HepG2 (cell line): Measurements from ENCODE around the gene ANKRD44. TPM values are rescaled to one million over a fixed set of nuclear protein-coding genes. Genes with fewer than 3 reads are reported as not detected.
A peak's percentile ranks its signal among the peaks of the same experiment; 100 is the strongest.

Experiments used
- ARNTL ChIP-seq: sonication (generic); formaldehyde crosslinking; IDR thresholded peaks from 2 replicates; pipeline ENCODE4 v1.4.0; 2020; ENCODE audit warnings: mild to moderate bottlenecking, missing genetic modification reagents
- ATF7 ChIP-seq, 2 experiments: fragments of 450-650 bp in 1 of 2; sonication (generic) in 1 of 2; formaldehyde crosslinking in 1 of 2; IDR thresholded peaks; 2 replicates each; pipeline versions ENCODE4 v1.4.0 to v1.6.1; 2016 to 2020; ENCODE audit warnings: antibody characterized with exemption in 1 of 2, mild to moderate bottlenecking in 1 of 2, missing genetic modification reagents in 1 of 2
- DR1 ChIP-seq: sonication (generic); formaldehyde crosslinking; IDR thresholded peaks from 2 replicates; pipeline ENCODE4 v1.8.0; 2021; ENCODE audit warnings: mild to moderate bottlenecking, missing genetic modification reagents, inconsistent platforms
- HOXA3 ChIP-seq: sonication (generic); formaldehyde crosslinking; IDR thresholded peaks from 2 replicates; pipeline ENCODE4 v1.5.0; 2020; ENCODE audit warnings: missing genetic modification reagents
- KLF12 ChIP-seq: sonication (generic); formaldehyde crosslinking; IDR thresholded peaks from 2 replicates; pipeline ENCODE4 v1.4.0; 2020; ENCODE audit warnings: missing genetic modification reagents, borderline replicate concordance
- MAFK ChIP-seq, 2 experiments: IDR thresholded peaks in 1 of 2; conservative IDR thresholded peaks in 1 of 2; 2 replicates each; pipeline ENCODE4 v1.6.1; 2011; ENCODE audit warnings: improper control_type of control experiment in 2 of 2, low read length in 2 of 2
- NR1H2 ChIP-seq: sonication (generic); formaldehyde crosslinking; IDR thresholded peaks from 2 replicates; pipeline ENCODE4 v1.8.1; 2022; ENCODE audit warnings: low read depth, missing genetic modification reagents, borderline replicate concordance
- POGZ ChIP-seq: sonication (generic); formaldehyde crosslinking; IDR thresholded peaks from 2 replicates; pipeline ENCODE4 v1.4.0; 2020; ENCODE audit warnings: mild to moderate bottlenecking, missing genetic modification reagents
- RFXANK ChIP-seq: IDR thresholded peaks from 2 replicates; pipeline ENCODE4 v1.6.1; 2016
- SRSF9 ChIP-seq: fragments of 200-400 bp; formaldehyde crosslinking; IDR thresholded peaks from 2 replicates; pipeline ENCODE4 v1.6.1; 2018; ENCODE audit warnings: borderline replicate concordance, mild to moderate bottlenecking, low read depth, low read length; ENCODE audit not compliant: insufficient read depth, poor library complexity, severe bottlenecking
- TRIM24 ChIP-seq: sonication (generic); formaldehyde crosslinking; IDR thresholded peaks from 2 replicates; pipeline ENCODE4 v1.8.0; 2022; ENCODE audit warnings: mild to moderate bottlenecking, missing genetic modification reagents
- ZNF124 ChIP-seq: sonication (generic); formaldehyde crosslinking; IDR thresholded peaks from 2 replicates; pipeline ENCODE4 v1.4.0; 2020; ENCODE audit warnings: missing genetic modification reagents
- ZNF343 ChIP-seq: sonication (generic); formaldehyde crosslinking; IDR thresholded peaks from 2 replicates; pipeline ENCODE4 v1.4.0; 2020; ENCODE audit warnings: mild to moderate bottlenecking, missing genetic modification reagents
- ZNF563 ChIP-seq: sonication (generic); formaldehyde crosslinking; IDR thresholded peaks from 2 replicates; pipeline ENCODE4 v1.8.0; 2022; ENCODE audit warnings: mild to moderate bottlenecking, moderate library complexity, missing genetic modification reagents
- polyA plus RNA-seq, 8 experiments: library from polyadenylated mRNA; depleted of rRNA in 3 of 8; stranded (reverse) in 7 of 8; unstranded in 1 of 8; fragments of >200 nt; fragmentation: Illumina TruSeq in 4 of 8; extraction: Trizol in 4 of 8; gene quantifications; 2 replicates each; pipeline versions ENCODE4 v1.2.1 to v1.2.3, GENCODE V29; 2011 to 2016; ENCODE audit warnings: low read depth in 4 of 8, missing spikeins in 1 of 8, mixed read lengths in 1 of 8; ENCODE audit not compliant: insufficient read depth in 1 of 8
- total RNA-seq, 5 experiments: library from RNA; depleted of rRNA; stranded (reverse); fragments of >200 nt; fragmentation: Illumina TruSeq; extraction: Trizol; gene quantifications; 2 replicates each; pipeline ENCODE4 v1.2.3, GENCODE V29; 2016; ENCODE audit warnings: low read depth in 1 of 5
- TF ChIP-seq, protein P1 (sequence below): sonication (generic); formaldehyde crosslinking; IDR thresholded peaks from 2 replicates; pipeline ENCODE4 v1.8.0; 2022; ENCODE audit warnings: mild to moderate bottlenecking, missing genetic modification reagents, moderate library complexity
- TF ChIP-seq, protein P2 (sequence below): sonication (generic); formaldehyde crosslinking; IDR thresholded peaks from 2 replicates; pipeline ENCODE4 v1.9.0; 2021; ENCODE audit warnings: mild to moderate bottlenecking, missing genetic modification reagents
- TF ChIP-seq, protein P3 (sequence below): sonication (generic); formaldehyde crosslinking; IDR thresholded peaks from 2 replicates; pipeline ENCODE4 v1.5.1; 2020; ENCODE audit warnings: mild to moderate bottlenecking, moderate library complexity, missing genetic modification reagents
- TF ChIP-seq, protein P4 (sequence below): sonication (generic); formaldehyde crosslinking; IDR thresholded peaks from 2 replicates; pipeline ENCODE4 v1.5.0; 2020; ENCODE audit warnings: mild to moderate bottlenecking, missing genetic modification reagents

ANKRD44 gene
- total and polyA plus RNA-seq, 2 of the 13 experiments (the other 11 are each of a cell fraction or from before 2014, with no cell fraction given), result 0.04 to 0.11 TPM

DNA sequence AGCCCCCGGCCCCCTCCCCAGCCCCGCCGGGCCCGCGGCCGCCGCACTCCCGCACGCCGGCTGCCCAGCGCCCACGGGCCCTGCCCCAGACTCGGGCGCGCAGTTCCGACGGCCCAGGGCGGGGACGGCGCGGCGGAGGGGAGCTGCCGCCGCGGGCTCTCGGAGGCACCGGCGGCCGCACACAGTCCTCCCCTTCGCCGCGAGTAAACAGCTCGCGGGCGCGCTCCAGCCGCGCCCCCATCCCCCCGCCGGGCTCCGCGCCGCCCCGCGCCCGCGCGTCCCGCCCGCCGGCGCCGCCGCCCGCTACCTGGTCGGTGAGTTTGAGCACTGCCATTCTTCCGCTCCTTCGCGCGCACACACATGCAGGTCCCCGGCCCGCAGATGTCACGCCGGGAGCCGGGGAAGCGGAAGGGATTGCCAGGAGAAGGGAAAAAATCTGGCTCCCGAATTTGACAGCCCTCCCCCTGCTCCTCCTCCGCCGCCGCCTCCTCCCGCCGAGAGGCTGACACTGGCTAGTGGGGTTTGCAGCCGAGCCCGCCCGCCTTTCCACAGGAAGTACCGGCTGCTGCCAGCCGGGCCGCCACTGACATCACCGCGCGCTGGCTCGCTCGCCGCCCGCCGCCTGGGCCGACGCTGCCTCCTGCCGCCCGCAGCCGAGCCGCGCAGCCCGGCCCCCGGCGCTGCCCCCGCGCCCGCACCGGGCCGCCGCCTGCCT is at the start of gene ANKRD44 (continued):
- TF ChIP-seq SRSF9, result no peak
- TF ChIP-seq, protein P1, sequence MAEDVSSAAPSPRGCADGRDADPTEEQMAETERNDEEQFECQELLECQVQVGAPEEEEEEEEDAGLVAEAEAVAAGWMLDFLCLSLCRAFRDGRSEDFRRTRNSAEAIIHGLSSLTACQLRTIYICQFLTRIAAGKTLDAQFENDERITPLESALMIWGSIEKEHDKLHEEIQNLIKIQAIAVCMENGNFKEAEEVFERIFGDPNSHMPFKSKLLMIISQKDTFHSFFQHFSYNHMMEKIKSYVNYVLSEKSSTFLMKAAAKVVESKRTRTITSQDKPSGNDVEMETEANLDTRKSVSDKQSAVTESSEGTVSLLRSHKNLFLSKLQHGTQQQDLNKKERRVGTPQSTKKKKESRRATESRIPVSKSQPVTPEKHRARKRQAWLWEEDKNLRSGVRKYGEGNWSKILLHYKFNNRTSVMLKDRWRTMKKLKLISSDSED (CRISPR knock-in tag), result no peak
- peak; percentile 44; the same call in 1 of the 2 replicates for TF ChIP-seq HOXA3
- TF ChIP-seq, protein P2, sequence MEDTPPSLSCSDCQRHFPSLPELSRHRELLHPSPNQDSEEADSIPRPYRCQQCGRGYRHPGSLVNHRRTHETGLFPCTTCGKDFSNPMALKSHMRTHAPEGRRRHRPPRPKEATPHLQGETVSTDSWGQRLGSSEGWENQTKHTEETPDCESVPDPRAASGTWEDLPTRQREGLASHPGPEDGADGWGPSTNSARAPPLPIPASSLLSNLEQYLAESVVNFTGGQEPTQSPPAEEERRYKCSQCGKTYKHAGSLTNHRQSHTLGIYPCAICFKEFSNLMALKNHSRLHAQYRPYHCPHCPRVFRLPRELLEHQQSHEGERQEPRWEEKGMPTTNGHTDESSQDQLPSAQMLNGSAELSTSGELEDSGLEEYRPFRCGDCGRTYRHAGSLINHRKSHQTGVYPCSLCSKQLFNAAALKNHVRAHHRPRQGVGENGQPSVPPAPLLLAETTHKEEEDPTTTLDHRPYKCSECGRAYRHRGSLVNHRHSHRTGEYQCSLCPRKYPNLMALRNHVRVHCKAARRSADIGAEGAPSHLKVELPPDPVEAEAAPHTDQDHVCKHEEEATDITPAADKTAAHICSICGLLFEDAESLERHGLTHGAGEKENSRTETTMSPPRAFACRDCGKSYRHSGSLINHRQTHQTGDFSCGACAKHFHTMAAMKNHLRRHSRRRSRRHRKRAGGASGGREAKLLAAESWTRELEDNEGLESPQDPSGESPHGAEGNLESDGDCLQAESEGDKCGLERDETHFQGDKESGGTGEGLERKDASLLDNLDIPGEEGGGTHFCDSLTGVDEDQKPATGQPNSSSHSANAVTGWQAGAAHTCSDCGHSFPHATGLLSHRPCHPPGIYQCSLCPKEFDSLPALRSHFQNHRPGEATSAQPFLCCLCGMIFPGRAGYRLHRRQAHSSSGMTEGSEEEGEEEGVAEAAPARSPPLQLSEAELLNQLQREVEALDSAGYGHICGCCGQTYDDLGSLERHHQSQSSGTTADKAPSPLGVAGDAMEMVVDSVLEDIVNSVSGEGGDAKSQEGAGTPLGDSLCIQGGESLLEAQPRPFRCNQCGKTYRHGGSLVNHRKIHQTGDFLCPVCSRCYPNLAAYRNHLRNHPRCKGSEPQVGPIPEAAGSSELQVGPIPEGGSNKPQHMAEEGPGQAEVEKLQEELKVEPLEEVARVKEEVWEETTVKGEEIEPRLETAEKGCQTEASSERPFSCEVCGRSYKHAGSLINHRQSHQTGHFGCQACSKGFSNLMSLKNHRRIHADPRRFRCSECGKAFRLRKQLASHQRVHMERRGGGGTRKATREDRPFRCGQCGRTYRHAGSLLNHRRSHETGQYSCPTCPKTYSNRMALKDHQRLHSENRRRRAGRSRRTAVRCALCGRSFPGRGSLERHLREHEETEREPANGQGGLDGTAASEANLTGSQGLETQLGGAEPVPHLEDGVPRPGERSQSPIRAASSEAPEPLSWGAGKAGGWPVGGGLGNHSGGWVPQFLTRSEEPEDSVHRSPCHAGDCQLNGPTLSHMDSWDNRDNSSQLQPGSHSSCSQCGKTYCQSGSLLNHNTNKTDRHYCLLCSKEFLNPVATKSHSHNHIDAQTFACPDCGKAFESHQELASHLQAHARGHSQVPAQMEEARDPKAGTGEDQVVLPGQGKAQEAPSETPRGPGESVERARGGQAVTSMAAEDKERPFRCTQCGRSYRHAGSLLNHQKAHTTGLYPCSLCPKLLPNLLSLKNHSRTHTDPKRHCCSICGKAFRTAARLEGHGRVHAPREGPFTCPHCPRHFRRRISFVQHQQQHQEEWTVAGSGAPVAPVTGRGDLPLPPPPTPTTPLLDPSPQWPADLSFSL (CRISPR knock-in tag), result no peak
- TF ChIP-seq, protein P3, sequence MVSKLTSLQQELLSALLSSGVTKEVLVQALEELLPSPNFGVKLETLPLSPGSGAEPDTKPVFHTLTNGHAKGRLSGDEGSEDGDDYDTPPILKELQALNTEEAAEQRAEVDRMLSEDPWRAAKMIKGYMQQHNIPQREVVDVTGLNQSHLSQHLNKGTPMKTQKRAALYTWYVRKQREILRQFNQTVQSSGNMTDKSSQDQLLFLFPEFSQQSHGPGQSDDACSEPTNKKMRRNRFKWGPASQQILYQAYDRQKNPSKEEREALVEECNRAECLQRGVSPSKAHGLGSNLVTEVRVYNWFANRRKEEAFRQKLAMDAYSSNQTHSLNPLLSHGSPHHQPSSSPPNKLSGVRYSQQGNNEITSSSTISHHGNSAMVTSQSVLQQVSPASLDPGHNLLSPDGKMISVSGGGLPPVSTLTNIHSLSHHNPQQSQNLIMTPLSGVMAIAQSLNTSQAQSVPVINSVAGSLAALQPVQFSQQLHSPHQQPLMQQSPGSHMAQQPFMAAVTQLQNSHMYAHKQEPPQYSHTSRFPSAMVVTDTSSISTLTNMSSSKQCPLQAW (CRISPR knock-in tag), result no peak
- no peak for TF ChIP-seq ARNTL (CRISPR knock-in tag)
- TF ChIP-seq ZNF563 (CRISPR knock-in tag), result peak; percentile 67; the same call in 1 of the 2 replicates
- TF ChIP-seq TRIM24 (CRISPR knock-in tag), result no peak
- TF ChIP-seq RFXANK (CRISPR knock-in tag), result no peak
- TF ChIP-seq KLF12 (CRISPR knock-in tag), result no peak
- TF ChIP-seq, protein P4, sequence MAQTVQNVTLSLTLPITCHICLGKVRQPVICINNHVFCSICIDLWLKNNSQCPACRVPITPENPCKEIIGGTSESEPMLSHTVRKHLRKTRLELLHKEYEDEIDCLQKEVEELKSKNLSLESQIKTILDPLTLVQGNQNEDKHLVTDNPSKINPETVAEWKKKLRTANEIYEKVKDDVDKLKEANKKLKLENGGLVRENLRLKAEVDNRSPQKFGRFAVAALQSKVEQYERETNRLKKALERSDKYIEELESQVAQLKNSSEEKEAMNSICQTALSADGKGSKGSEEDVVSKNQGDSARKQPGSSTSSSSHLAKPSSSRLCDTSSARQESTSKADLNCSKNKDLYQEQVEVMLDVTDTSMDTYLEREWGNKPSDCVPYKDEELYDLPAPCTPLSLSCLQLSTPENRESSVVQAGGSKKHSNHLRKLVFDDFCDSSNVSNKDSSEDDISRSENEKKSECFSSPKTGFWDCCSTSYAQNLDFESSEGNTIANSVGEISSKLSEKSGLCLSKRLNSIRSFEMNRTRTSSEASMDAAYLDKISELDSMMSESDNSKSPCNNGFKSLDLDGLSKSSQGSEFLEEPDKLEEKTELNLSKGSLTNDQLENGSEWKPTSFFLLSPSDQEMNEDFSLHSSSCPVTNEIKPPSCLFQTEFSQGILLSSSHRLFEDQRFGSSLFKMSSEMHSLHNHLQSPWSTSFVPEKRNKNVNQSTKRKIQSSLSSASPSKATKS, result no peak
- TF ChIP-seq NR1H2 (CRISPR knock-in tag), result no peak
- TF ChIP-seq ATF7 (IDR thresholded peaks at IDR 0.05), result no peak
- TF ChIP-seq ATF7 (CRISPR knock-in tag; IDR thresholded peaks at IDR 0.05), result 0 out of 2 replicates have a peak, but pooled peaks have one; percentile 30
- 0 out of 2 replicates have a peak, but pooled peaks have one; percentile 38 for TF ChIP-seq ZNF343 (CRISPR knock-in tag)
- no peak for TF ChIP-seq MAFK (conservative IDR thresholded peaks at IDR 0.05 in 1 of 2, IDR thresholded peaks at IDR 0.05 in 1 of 2; ENCODE audit: low read length in 2 of 2)
- TF ChIP-seq ZNF124, result no peak
- no peak for TF ChIP-seq POGZ (CRISPR knock-in tag)
- TF ChIP-seq DR1 (CRISPR knock-in tag), result no peak
